ENCODE results near the gene RAB34. TPM values are rescaled to one million over a fixed set of nuclear protein-coding genes. Genes with fewer than 3 reads are reported as not detected.
A peak's percentile ranks its signal among the peaks of the same experiment; 100 is the strongest.

The RAB34 gene
- total RNA-seq, 6 experiments from 2014 or later: 161 to 219 (median 192) TPM

- Mint-ChIP-seq H3K4me3 (no peak overlapping the region), H3K4me1 (ENCODE audit: low read depth) (peaks cover 9% of the 10 kb centered on the region)
- no peak for TF ChIP-seq CTCF (IDR thresholded peaks at IDR 0.05)
Measured at GRCh38 chr17:28734712-28735241, 17.1 kb upstream of the RAB34 start.

GRCh38 chr17:28733346-28733745, 15.7 kb upstream of the RAB34 start:
- no peak for TF ChIP-seq CTCF (IDR thresholded peaks at IDR 0.05)
- H3K9me3 Mint-ChIP-seq: no peaks in the 10 kb centered on the region
- peaks cover 12% of the 10 kb centered on the region for H3K4me1 Mint-ChIP-seq (ENCODE audit: low read depth)
- H3K36me3 Mint-ChIP-seq (ENCODE audit: low read depth): peaks cover 4% of the 10 kb centered on the region; the same call in 1 of the 2 replicates
- DNase-seq: no peak
- H3K27ac Mint-ChIP-seq: no peak overlapping the region
- no peak overlapping the region for H3K4me3 Mint-ChIP-seq
- H3K27me3 Mint-ChIP-seq (ENCODE audit: insufficient read depth): no peaks in the 10 kb centered on the region

More at GRCh38 chr17:28734712-28735241, 17.1 kb upstream of the RAB34 start:
- Mint-ChIP-seq H3K27me3 (ENCODE audit: insufficient read depth) (no peaks in the 10 kb centered on the region; the same call in 1 of the 2 replicates), H3K27ac (no peak overlapping the region), H3K36me3 (ENCODE audit: low read depth) (peaks cover 3% of the 10 kb centered on the region), H3K9me3 (peaks cover 5% of the 10 kb centered on the region)
- DNase-seq: no peak

GRCh38 chr17:28729950-28730330, 12.3 kb upstream of the RAB34 start:
- peaks cover 18% of the 10 kb centered on the region for H3K27me3 Mint-ChIP-seq (ENCODE audit: insufficient read depth)
- H3K27ac Mint-ChIP-seq: no peak overlapping the region
- TF ChIP-seq CTCF (IDR thresholded peaks at IDR 0.05): no peak
- no peak for DNase-seq
- H3K4me3 Mint-ChIP-seq: no peak overlapping the region
- H3K9me3 Mint-ChIP-seq: no peaks in the 10 kb centered on the region
- peaks cover 24% of the 10 kb centered on the region for H3K4me1 Mint-ChIP-seq (ENCODE audit: low read depth)
- H3K36me3 Mint-ChIP-seq (ENCODE audit: low read depth): peaks cover 5% of the 10 kb centered on the region

- Mint-ChIP-seq H3K4me3 (peak within 1 kb of the TSS; percentile 95), H3K9me3 (no peaks in the 10 kb centered on the region), H3K27me3 (ENCODE audit: insufficient read depth) (peaks cover 19% of the 10 kb centered on the region), H3K4me1 (ENCODE audit: low read depth) (peaks cover 37% of the 10 kb centered on the region), H3K36me3 (ENCODE audit: low read depth) (peaks cover 16% of the 10 kb centered on the region), H3K27ac (peak within 1 kb of the TSS; percentile 95)
- TF ChIP-seq CTCF (IDR thresholded peaks at IDR 0.05): no peak
- peak; percentile 93 for DNase-seq
Measured at GRCh38 chr17:28728364-28729200, 10.9 kb upstream of the RAB34 start, which contains the start of gene NEK8. Gene NEK8 (plus strand): TSS chr17:28728788. CDS start chr17:28728814, 26 bp downstream.

- peak overlapping the region; percentile 95 for H3K4me3 Mint-ChIP-seq
- TF ChIP-seq CTCF (IDR thresholded peaks at IDR 0.05): peak; percentile 99
- H3K36me3 Mint-ChIP-seq (ENCODE audit: low read depth): peaks cover 16% of the 10 kb centered on the region
- peak overlapping the region; percentile 95 for H3K27ac Mint-ChIP-seq
- DNase-seq: peak; percentile 91
- peaks cover 52% of the 10 kb centered on the region for H3K4me1 Mint-ChIP-seq (ENCODE audit: low read depth)
- peaks cover 19% of the 10 kb centered on the region for H3K27me3 Mint-ChIP-seq (ENCODE audit: insufficient read depth)
- H3K9me3 Mint-ChIP-seq: no peaks in the 10 kb centered on the region
Measured at GRCh38 chr17:28726627-28727491, 9.2 kb upstream of the RAB34 start.

Measured in HFFc6 (cell line).